CD4-positive, alpha-beta memory T cell (primary cell): ENCODE data around the gene EPHB2. TPM values are rescaled to one million over a fixed set of nuclear protein-coding genes. Genes with fewer than 3 reads are reported as not detected.

Source experiments
- CTCF ChIA-PET: fragments of 350-600 bp; sonication (Branson Sonifier 250); formaldehyde crosslinking; loops from one replicate; lab custom pipeline; 2021; ENCODE audit warnings: inconsistent platforms; ENCODE audit not compliant: partially characterized antibody; lab: Charles Lee
- POLR2A ChIA-PET: fragments of 350-600 bp; sonication (Branson Sonifier 250); formaldehyde crosslinking; loops from one replicate; lab custom pipeline; 2021; ENCODE audit not compliant: partially characterized antibody; lab: Charles Lee
- DNase-seq, 5 donors: peaks; one replicate each; pipeline versions ENCODE4 v3.0.0 to v3.0.0-alpha.2; 2020 to 2022; ENCODE audit warnings: mixed read lengths in 1 of 5
- H3K27ac ChIP-seq: one replicate; pipeline ENCODE4 v1.7.0; 2013; ENCODE audit warnings: low read depth, low read length
- H3K27me3 ChIP-seq: 2 replicates; pipeline ENCODE4 v1.7.0; 2013; ENCODE audit warnings: mild to moderate bottlenecking, low read length, moderate library complexity; ENCODE audit not compliant: insufficient read depth
- H3K36me3 ChIP-seq: 2 replicates; pipeline ENCODE4 v1.7.0; 2013; ENCODE audit warnings: mild to moderate bottlenecking, low read length, moderate library complexity; ENCODE audit not compliant: insufficient read depth
- H3K4me1 ChIP-seq: 2 replicates; pipeline ENCODE4 v1.7.0; 2013; ENCODE audit warnings: mild to moderate bottlenecking, low read length, moderate library complexity; ENCODE audit not compliant: insufficient read depth
- H3K4me3 ChIP-seq, 2 donors: one replicate each; pipeline ENCODE4 v1.7.0; 2013; ENCODE audit warnings: low read length in 2 of 2, mild to moderate bottlenecking in 1 of 2
- H3K9me3 ChIP-seq, 2 donors: one replicate each; pipeline ENCODE4 v1.7.0; 2013; ENCODE audit warnings: low read length in 2 of 2, control low read depth in 1 of 2; ENCODE audit not compliant: control insufficient read depth in 1 of 2
- H3K27ac Mint-ChIP-seq, 7 donors: one replicate each; pipeline ENCODE4 v1.8.0; 2020 to 2021; ENCODE audit warnings: mixed read lengths in 7 of 7, mild to moderate bottlenecking in 6 of 7, inconsistent platforms in 3 of 7, moderate library complexity in 3 of 7
- H3K27me3 Mint-ChIP-seq, 2 donors: one replicate each; pipeline ENCODE4 v1.8.0; 2020 to 2021; ENCODE audit warnings: mixed read lengths in 2 of 2
- H3K36me3 Mint-ChIP-seq, 2 donors: one replicate each; pipeline ENCODE4 v1.8.0; 2020 to 2021; ENCODE audit warnings: mixed read lengths in 2 of 2, inconsistent platforms in 1 of 2, mild to moderate bottlenecking in 1 of 2
- H3K4me1 Mint-ChIP-seq, 4 donors: one replicate each; pipeline ENCODE4 v1.8.0; 2020 to 2021; ENCODE audit warnings: mixed read lengths in 4 of 4, mild to moderate bottlenecking in 1 of 4
- H3K4me3 Mint-ChIP-seq, 8 donors: one replicate each; pipeline ENCODE4 v1.8.0; 2020 to 2021; ENCODE audit warnings: mixed read lengths in 8 of 8, mild to moderate bottlenecking in 7 of 8, moderate library complexity in 6 of 8, inconsistent platforms in 3 of 8
- H3K9me3 Mint-ChIP-seq, 8 donors: one replicate each; pipeline ENCODE4 v1.8.0; 2020 to 2021; ENCODE audit warnings: mixed read lengths in 8 of 8, mild to moderate bottlenecking in 5 of 8, inconsistent platforms in 3 of 8, moderate library complexity in 1 of 8
- intact Hi-C: fragments of 100-400 bp; cut with micrococcal nuclease; formaldehyde crosslinking; loops from one replicate; pipeline ENCODE4 v1.15.1; 2023
- polyA plus RNA-seq, 2 donors: library from polyadenylated mRNA; unstranded; fragments of 300-500 nt; fragmentation: Illumina TruSeq; gene quantifications; one replicate each; pipeline ENCODE4 v1.2.3, GENCODE V29; 2021
- total RNA-seq, 2 experiments: library from RNA; stranded (reverse); gene quantifications; one replicate each; pipeline ENCODE4 v1.2.3, GENCODE V29; 2021

EPHB2 gene
- total and polyA plus RNA-seq, 4 experiments from 2014 or later = 0.35 to 0.36 TPM; not detected in 2

GRCh38 chr1:22855668-22856606, 145.3 kb downstream of the EPHB2 start:
- Mint-ChIP-seq H3K9me3 (no peaks in the 10 kb centered on the region), H3K27me3 (peaks cover 3 to 8% of the 10 kb centered on the region in 2 donors), H3K4me3 (no peak overlapping the region), H3K36me3 (no peaks in the 10 kb centered on the region), H3K4me1 (peaks cover 0 to 3% (median 0%) of the 10 kb centered on the region in 4 donors), H3K27ac (no peak overlapping the region)
- H3K27me3 ChIP-seq = no peaks in the 10 kb centered on the region
- H3K9me3 ChIP-seq = no peaks in the 10 kb centered on the region
- H3K4me1 ChIP-seq = no peaks in the 10 kb centered on the region
- ChIA-PET CTCF (no interaction called here), POLR2A (no interaction called here)
- H3K36me3 ChIP-seq = no peaks in the 10 kb centered on the region
- no peak for DNase-seq
- no peak overlapping the region for H3K4me3 ChIP-seq
- no peak overlapping the region for H3K27ac ChIP-seq
- intact Hi-C loops = no loop called here

GRCh38 chr1:22857661-22858060, 147.0 kb downstream of the EPHB2 start:
- CTCF ChIA-PET = no interaction called here
- Histone ChIP-seq H3K27ac (no peak overlapping the region), H3K4me3 (no peak overlapping the region), H3K4me1 (no peaks in the 10 kb centered on the region), H3K36me3 (no peaks in the 10 kb centered on the region), H3K9me3 (no peaks in the 10 kb centered on the region), H3K27me3 (no peaks in the 10 kb centered on the region)
- POLR2A ChIA-PET = no interaction called here
- no peaks in the 10 kb centered on the region for H3K4me1 Mint-ChIP-seq
- DNase-seq = no peak
- H3K36me3 Mint-ChIP-seq = no peaks in the 10 kb centered on the region
- H3K4me3 Mint-ChIP-seq = no peak overlapping the region
- H3K9me3 Mint-ChIP-seq = no peaks in the 10 kb centered on the region
- intact Hi-C loops = no loop called here
- H3K27ac Mint-ChIP-seq = no peak overlapping the region
- H3K27me3 Mint-ChIP-seq = peaks cover 0 to 2% of the 10 kb centered on the region in 2 donors

DNA sequence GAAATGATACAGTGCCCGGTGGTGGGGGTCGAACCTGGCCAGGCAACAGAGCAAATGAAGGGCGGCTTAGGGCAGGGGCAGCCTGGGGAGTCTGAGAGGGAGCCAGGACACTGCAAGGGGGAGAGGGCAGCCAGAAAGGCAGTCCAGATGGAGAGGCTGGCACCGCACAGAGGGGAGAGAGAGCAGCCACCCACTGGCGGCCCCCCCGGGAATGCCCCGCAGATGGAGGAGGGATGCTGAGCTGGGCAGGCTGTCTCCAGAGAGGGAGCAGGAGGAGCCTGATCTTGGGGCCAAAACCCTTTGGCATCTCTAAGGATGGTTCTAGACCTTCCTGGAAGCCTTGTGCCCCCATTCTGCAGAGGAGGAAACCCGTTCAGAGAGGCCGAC, 149.8 kb downstream of the EPHB2 start:
- Mint-ChIP-seq H3K27me3 (peaks cover 1 to 2% of the 10 kb centered on the region in 2 donors), H3K9me3 (no peaks in the 10 kb centered on the region), H3K4me3 (no peak overlapping the region), H3K4me1 (no peaks in the 10 kb centered on the region), H3K27ac (no peak overlapping the region), H3K36me3 (no peaks in the 10 kb centered on the region)
- Histone ChIP-seq H3K9me3 (no peaks in the 10 kb centered on the region), H3K27ac (no peak overlapping the region), H3K4me1 (no peaks in the 10 kb centered on the region), H3K4me3 (no peak overlapping the region), H3K27me3 (no peaks in the 10 kb centered on the region), H3K36me3 (no peaks in the 10 kb centered on the region)
- ChIA-PET POLR2A (no interaction called here), CTCF (no interaction called here)
- DNase-seq = no peak
- intact Hi-C loops = no loop called here

- Mint-ChIP-seq H3K4me1 (no peaks in the 10 kb centered on the region), H3K9me3 (no peaks in the 10 kb centered on the region), H3K27ac (no peak overlapping the region), H3K36me3 (no peaks in the 10 kb centered on the region), H3K4me3 (no peak overlapping the region), H3K27me3 (peaks cover 4 to 6% of the 10 kb centered on the region in 2 donors)
- Histone ChIP-seq H3K27me3 (no peaks in the 10 kb centered on the region), H3K4me1 (no peaks in the 10 kb centered on the region), H3K36me3 (no peaks in the 10 kb centered on the region), H3K4me3 (no peak overlapping the region), H3K9me3 (no peaks in the 10 kb centered on the region), H3K27ac (no peak overlapping the region)
- ChIA-PET CTCF (no interaction called here), POLR2A (no interaction called here)
- intact Hi-C loops = no loop called here
- DNase-seq = no peak
Observed at GRCh38 chr1:22860883-22861385, 150.3 kb downstream of the EPHB2 start.

GRCh38 chr1:22861764-22862440, 151.3 kb downstream of the EPHB2 start:
- ChIA-PET CTCF (no interaction called here), POLR2A (no interaction called here)
- Histone ChIP-seq H3K27ac (no peak overlapping the region), H3K4me1 (no peaks in the 10 kb centered on the region), H3K27me3 (no peaks in the 10 kb centered on the region), H3K36me3 (no peaks in the 10 kb centered on the region), H3K4me3 (no peak overlapping the region), H3K9me3 (no peaks in the 10 kb centered on the region)
- Mint-ChIP-seq H3K4me3 (no peak overlapping the region), H3K36me3 (no peaks in the 10 kb centered on the region), H3K27me3 (peaks cover 9 to 10% of the 10 kb centered on the region in 2 donors), H3K27ac (no peak overlapping the region), H3K9me3 (no peaks in the 10 kb centered on the region), H3K4me1 (no peaks in the 10 kb centered on the region)
- DNase-seq = no peak
- intact Hi-C loops = no loop called here

- H3K4me1 Mint-ChIP-seq = no peaks in the 10 kb centered on the region
- Histone ChIP-seq H3K27ac (no peak overlapping the region), H3K9me3 (no peaks in the 10 kb centered on the region), H3K4me1 (no peaks in the 10 kb centered on the region), H3K27me3 (no peaks in the 10 kb centered on the region), H3K36me3 (no peaks in the 10 kb centered on the region), H3K4me3 (no peak overlapping the region)
- peaks cover 12 to 14% of the 10 kb centered on the region in 2 donors for H3K27me3 Mint-ChIP-seq
- ChIA-PET CTCF (no interaction called here), POLR2A (no interaction called here)
- no peaks in the 10 kb centered on the region for H3K36me3 Mint-ChIP-seq
- no peak for DNase-seq
- no peak overlapping the region for H3K4me3 Mint-ChIP-seq
- peaks cover 0 to 2% (median 0%) of the 10 kb centered on the region in 8 donors for H3K9me3 Mint-ChIP-seq
- H3K27ac Mint-ChIP-seq = no peak overlapping the region
- intact Hi-C loops = no loop called here
Observed at GRCh38 chr1:22862752-22863151, 152.1 kb downstream of the EPHB2 start.

GRCh38 chr1:22863766-22864165, 153.1 kb downstream of the EPHB2 start:
- Histone ChIP-seq H3K4me3 (no peak overlapping the region), H3K9me3 (no peaks in the 10 kb centered on the region), H3K27me3 (no peaks in the 10 kb centered on the region), H3K4me1 (no peaks in the 10 kb centered on the region), H3K27ac (no peak overlapping the region), H3K36me3 (no peaks in the 10 kb centered on the region)
- POLR2A ChIA-PET = no interaction called here
- intact Hi-C loops = no loop called here
- CTCF ChIA-PET = no interaction called here
- Mint-ChIP-seq H3K27ac (no peak overlapping the region), H3K36me3 (no peaks in the 10 kb centered on the region), H3K4me1 (no peaks in the 10 kb centered on the region), H3K4me3 (no peak overlapping the region), H3K9me3 (peaks cover 0 to 3% (median 0%) of the 10 kb centered on the region in 8 donors), H3K27me3 (peaks cover 10 to 15% of the 10 kb centered on the region in 2 donors)
- DNase-seq = no peak
